NCI-H2171 treated with DMSO at 0.1 percent for 48 hours (cell line): ENCODE measurements around the gene NUDT22.

ENCODE experiments used
- DNase-seq: peaks from one replicate; lab custom pipeline; 2025; lab: John Stamatoyannopoulos, UW

NUDT22 gene

DNA sequence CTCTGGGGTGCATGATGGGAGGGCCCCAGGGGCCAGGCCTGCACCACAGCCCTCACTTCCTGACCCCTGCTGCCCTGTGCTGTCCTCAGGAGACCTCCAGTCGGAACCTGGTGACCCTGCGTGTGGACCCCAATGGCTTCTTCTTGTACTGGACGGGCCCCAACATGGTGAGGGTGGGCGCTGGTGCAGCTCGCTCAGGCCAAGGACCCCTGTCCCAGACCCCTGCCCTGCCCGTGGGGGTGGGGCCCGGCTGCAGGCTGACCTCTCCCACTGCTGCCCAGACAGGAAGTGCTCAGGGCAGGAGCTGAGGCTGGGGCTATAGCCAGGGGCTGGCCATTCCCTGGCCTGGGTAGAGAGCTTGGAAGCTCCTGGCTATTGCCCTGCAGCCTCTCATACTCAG lies 28.3 kb downstream of the NUDT22 start:
- no peak for DNase-seq

DNA sequence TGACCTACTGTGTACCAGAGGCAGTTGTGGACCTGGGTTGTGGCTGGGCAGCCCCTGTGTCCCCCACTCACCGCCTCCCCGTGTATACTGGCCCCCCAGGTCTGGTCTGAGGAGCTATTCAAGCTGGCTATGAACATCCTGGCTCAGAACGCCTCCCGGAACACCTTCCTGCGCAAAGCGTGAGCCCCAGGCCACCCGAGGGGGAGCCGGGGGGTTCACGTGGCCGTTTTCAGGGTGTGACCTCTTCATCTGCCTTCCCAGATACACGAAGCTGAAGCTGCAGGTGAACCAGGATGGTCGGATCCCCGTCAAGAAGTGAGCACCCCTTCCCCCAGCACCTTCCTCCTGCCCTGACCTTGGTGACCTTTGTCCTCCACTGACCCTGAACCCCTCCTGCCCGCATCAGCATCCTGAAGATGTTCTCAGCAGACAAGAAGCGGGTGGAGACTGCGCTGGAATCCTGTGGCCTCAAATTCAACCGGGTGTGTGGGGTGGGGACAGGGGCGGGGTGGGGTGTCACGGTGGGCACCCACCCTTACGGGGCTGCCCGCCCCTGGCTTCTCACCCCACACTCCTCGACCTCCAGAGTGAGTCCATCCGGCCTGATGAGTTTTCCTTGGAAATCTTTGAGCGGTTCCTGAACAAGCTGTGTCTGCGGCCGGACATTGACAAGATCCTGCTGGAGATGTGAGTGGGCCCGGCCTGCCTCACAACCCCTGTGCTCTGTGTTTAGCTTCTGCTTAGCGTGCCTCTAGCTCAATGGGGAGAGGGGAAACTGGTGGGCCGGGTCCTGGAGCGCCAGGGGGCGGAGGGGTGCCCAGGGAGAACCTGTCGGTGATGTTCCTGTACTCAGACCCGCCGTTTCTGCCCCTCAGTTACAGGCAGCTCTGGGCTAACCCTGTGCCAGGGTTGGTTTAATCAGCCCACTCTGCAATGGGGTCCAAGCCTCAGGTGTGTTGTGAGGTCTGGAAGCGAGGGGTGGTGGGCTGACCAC lies 29.4 kb downstream of the NUDT22 start:
- no peak for DNase-seq

DNA sequence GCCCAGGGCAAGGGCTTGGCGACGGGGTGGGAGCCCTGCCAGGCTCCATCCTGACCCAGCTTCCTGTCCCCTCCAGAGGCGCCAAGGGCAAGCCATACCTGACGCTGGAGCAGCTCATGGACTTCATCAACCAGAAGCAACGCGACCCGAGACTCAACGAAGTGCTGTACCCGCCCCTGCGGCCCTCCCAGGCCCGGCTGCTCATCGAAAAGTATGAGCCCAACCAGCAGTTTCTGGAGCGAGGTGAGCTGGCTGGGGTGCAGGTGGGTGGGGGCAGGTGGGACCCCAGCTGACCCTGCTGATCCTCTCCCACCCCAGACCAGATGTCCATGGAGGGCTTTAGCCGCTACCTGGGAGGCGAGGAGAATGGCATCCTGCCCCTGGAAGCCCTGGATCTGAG lies 30.2 kb downstream of the NUDT22 start:
- no peak for DNase-seq

- no peak for DNase-seq
Observed at GRCh38 chr11:64258356-64258755, 32.3 kb downstream of the NUDT22 start.

GRCh38 chr11:64258946-64259532 lies 33.0 kb downstream of the NUDT22 start:
- DNase-seq = no peak

GRCh38 chr11:64259533-64260067 lies 33.5 kb downstream of the NUDT22 start:
- no peak for DNase-seq

- DNase-seq = no peak
Observed at GRCh38 chr11:64260147-64260708, 34.2 kb downstream of the NUDT22 start.

- DNase-seq = no peak
Observed at GRCh38 chr11:64261556-64262080, 35.5 kb downstream of the NUDT22 start.

- DNase-seq = no peak
Observed at GRCh38 chr11:64262271-64263002, 36.4 kb downstream of the NUDT22 start.

DNA sequence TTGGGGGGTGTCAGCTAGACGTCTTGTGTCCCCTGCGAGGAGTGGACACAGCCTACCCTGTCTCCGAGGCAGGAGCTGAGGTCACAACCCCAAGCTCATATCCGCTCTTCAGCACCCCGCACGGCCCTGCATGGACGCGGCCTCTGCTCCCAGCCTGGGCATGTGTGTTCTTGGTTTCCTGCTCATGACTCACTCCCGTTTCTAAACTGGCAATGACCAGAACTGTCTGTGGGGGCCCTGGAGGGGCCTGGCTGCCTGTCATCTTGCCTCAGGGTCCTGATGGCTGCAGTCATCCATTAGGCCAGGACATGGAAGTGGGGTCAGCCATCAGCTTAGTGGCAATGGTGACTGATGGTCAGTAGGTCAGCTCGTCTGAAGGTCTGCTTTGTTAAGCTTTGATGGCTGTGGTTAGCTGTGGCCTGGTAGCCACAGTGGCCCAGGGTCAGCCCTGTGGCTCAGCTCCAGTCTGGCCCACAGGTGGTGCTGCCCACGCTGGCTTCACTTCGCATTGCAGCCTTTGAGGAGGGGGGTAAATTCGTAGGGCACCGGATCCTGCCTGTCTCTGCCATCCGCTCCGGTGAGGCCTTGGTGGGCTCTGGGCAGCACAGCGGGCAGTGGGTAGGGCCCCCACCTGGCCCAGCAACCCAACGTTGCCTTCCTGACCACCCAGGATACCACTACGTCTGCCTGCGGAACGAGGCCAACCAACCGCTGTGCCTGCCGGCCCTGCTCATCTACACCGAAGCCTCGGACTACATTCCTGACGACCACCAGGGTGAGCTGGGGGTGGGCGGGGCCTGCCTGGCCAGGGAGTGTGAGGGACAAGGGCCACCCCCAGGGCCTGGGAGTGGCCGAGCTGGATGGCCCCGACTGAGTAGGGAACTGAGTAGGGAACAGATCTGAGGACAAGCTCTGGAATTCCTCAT lies 37.2 kb downstream of the NUDT22 start:
- no peak for DNase-seq

DNA sequence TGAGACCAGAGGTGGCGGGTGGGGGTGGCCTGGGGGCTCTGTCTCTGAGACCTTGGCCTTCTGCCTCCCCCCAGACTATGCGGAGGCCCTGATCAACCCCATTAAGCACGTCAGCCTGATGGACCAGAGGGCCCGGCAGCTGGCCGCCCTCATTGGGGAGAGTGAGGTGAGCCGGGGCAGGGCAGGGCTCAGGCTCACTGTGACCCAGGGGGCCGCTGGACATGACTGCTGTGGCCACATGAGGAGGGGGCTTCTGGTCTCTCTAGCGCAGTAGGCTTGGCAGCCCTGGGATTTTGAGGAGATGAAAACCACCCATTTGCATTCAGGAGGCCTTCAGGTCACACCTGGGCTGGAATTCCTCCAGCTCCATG lies 37.9 kb downstream of the NUDT22 start:
- DNase-seq = no peak

DNA sequence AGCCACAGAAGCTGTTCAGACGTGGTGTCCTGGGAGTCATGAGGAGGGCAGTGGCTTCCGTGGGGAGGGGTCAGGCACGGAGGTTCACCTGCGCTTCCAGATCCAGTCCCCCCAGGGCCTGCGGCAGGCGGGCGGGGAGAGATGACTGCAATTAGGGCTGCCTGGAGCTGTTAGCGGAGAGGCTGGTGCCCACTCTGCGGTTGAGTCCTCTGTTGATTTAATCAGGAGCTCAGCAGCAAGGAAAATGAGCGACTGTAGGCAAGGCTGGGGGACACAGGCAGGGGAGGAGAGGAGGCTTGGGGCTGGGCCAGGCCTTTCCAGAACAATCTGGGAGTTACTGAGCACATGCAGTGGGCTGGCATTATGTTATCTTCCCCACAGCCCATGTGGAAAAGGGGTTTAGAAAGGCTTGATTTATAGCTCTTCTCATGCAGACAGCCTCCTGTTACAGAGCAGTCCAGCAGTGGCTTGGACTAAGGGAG lies 38.3 kb downstream of the NUDT22 start:
- no peak for DNase-seq

DNA sequence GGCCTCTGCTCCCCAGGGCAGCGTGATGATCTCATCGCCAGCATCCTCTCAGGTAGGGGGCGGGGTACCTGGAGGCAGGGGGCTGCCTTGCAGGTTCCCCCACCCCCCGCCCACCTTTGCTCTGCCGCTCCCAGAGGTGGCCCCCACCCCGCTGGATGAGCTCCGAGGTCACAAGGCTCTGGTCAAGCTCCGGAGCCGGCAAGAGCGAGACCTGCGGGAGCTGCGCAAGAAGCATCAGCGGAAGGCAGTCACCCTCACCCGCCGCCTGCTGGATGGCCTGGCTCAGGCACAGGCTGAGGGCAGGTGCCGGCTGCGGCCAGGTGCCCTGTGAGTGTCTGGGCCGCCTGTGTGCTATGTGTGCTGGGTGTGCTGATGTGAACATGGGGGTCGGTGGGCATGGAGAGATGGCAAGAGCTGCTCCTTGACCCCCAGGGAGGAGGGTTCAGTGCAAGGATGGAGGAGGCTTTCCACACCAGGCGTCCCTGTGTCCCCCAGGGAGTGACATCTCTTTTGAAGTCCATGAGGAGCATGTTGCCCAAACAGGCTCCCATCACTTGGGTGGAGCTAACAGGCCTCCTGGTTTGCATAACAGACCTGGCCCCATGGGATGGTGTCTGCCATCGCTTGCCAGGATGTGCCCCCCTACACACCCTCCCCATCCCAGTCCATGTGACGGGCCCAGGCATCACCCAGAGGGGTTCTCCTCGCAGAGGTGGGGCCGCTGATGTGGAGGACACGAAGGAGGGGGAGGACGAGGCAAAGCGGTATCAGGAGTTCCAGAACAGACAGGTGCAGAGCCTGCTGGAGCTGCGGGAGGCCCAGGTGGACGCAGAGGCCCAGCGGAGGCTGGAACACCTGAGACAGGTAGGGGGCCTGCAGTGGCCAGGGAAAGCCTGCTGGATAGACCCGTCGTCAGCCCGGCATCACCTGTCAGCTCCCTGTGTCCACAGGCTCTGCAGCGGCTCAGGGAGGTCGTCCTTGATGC lies 39.4 kb downstream of the NUDT22 start:
- no peak for DNase-seq

DNA sequence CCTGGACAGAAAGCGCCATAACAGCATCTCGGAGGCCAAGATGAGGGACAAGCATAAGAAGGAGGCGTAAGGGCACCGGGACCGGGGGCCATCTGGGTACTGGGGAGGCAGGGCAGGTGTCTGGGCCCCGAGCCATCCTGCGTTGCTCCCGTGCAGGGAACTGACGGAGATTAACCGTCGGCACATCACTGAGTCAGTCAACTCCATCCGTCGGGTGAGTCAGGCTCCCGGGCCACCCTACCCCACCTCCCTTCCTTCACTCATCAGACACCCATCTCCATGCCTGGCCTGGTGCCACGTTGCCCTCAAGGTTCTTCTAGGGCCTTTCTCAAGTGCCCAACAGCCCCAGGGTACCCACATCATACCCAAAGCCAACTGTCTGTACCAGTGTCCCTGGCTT lies 40.3 kb downstream of the NUDT22 start:
- no peak for DNase-seq

DNA sequence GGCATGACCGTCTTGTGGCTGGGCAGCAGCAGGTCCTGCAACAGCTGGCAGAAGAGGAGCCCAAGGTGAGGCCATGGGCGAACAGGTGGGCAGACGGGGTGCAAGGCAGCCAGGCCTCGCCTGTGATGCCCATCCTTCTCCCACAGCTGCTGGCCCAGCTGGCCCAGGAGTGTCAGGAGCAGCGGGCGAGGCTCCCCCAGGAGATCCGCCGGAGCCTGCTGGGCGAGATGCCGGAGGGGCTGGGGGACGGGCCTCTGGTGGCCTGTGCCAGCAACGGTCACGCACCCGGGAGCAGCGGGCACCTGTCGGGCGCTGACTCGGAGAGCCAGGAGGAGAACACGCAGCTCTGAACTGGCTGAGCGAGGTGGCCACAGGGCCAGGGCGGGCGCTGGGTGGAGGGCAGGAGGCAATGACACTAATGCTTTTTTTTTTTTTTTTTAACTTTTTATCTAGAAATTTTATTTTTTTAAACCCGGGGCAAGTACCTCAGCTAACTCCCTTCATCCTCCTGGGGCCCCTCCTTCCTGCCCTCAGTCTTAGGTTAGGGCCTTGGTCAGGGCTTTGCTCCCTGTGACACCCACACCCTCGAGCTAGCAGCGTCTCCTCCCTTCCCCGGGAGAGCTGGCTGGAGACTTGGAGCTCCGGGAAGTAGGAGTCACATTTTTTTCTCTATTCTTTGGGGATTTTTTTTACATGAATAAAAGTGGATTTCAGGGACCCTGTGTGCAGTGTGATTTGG lies 41.3 kb downstream of the NUDT22 start:
- peak; percentile 27 for DNase-seq

DNA sequence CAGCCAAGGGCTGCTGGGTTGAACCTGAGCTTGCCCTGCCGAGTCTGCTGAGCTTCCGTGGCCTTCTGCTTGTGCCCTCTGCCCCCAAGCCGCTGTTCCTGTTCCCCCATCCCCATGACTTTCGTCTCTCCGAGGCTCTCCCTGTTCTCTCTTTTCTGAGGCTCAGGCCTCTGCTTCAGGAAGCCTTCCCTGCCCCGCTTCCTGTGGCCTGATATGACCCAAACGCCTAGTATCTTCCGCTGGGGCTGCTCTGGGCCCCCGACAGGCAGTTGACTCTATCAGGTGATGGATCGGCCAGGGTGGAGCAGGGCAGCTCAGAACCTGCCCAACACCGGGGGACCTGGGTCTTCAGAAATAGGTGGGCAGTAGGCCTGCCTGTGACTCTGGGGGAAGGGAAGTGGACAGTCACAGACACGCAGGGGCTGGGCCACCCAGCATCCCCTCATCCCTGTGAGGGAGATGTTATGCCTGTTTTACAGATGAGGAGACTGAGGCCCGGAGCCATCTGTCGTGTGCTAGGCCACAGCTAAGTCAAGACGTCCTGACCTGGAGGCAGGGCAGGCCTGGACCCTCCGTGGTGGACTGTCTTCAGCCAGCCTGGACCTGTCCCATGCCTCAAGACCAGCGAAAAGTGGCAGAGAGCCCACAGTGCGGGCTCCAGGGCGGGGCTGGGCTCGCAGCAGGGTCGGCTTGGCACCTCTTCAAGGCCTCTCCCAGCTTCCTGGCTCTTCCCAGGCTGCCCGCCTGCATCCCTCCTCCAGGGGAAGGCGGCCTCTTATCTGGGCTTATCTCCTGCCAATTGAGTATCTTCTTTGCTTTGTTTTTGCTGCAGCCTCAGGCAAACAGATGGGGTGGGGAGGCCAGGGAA lies 42.2 kb downstream of the NUDT22 start:
- DNase-seq = peak; percentile 43

DNA sequence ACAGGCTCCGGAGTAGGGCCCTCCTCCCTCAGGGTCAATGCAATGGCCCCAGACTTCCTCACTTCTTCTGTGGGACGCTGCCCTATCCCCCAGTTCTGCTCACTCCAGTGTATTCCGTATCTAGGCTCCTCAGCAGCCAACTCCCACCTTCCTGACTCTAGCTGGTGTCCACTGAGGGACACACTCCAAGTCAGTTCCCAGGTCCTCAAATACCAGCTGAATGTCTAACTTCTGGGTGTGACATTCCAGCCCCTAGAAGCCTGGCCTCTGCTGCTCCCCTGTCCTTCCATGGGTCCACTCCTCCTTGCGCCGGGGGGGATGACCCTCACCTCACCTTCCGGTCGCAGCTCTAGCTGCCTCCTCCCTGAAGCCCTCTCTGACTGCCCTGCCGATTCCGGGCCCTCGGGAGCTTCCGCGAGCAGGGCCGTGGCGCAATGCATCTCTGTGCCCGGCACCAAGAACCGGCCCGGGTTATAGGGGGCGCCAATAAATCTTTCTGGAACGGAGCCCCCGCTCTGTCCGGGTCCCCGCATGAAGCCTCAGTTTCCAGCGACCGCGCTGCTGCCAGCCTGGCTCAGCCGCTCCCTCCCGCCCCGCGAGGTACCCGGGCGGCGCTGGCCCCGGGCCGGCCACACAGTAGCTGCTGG lies 42.9 kb downstream of the NUDT22 start:
- peak; percentile 43 for DNase-seq
